HCT116 (cell line): Measurements from ENCODE around the gene NDUFA7. TPM values are rescaled to one million over a fixed set of nuclear protein-coding genes. Genes with fewer than 3 reads are reported as not detected.

Source experiments
- ATAC-seq: fragments of 200-7000 bp; cut with Tn5 transposase; 2 replicates; pipeline ENCODE4 v1.9.1; 2020; ENCODE audit warnings: mild to moderate bottlenecking, moderate library complexity
- Bru-seq: library from RNA; stranded (reverse); fragments of 400-500 nt; gene quantifications from one replicate; lab custom pipeline; 2021; lab: Mats Ljungman, UMichigan
- BruChase-seq, 2 experiments: library from RNA; stranded (reverse); fragments of 400-500 nt; gene quantifications; one replicate each; lab custom pipeline; 2021; lab: Mats Ljungman, UMichigan
- BruUV-seq: library from RNA; stranded (reverse); fragments of 400-500 nt; replicated peaks from 2 replicates; lab custom pipeline; 2021; lab: Mats Ljungman, UMichigan
- CTCF ChIA-PET: fragments of 300-600 bp; sonication (Branson Sonifier 250); formaldehyde crosslinking; loops from one replicate; lab custom pipeline; 2021; ENCODE audit warnings: antibody characterized with exemption; lab: Charles Lee
- POLR2A ChIA-PET: fragments of 300-600, 350-600 bp; sonication (Branson Sonifier 250); formaldehyde crosslinking; loops from one replicate; lab custom pipeline; 2021; ENCODE audit warnings: antibody characterized with exemption; lab: Charles Lee
- RAD21 ChIA-PET, 2 experiments: fragments of 300-600 bp; sonication (Branson Sonifier 250); formaldehyde crosslinking; loops; one replicate each; lab custom pipeline; 2023; ENCODE audit warnings: low total read pairs in 2 of 2; ENCODE audit not compliant: uncharacterized antibody in 2 of 2, unreplicated experiment in 2 of 2, low non-redundant PET in 1 of 2; lab: Charles Lee
- DNase-seq: peaks from one replicate; pipeline ENCODE4 v3.0.0-alpha.2; 2010; ENCODE audit warnings: low read depth, low spot score
- H2AFZ ChIP-seq: fragments of 200-600 bp; shearing (Covaris generic), sonication (generic); 2 replicates; pipeline ENCODE4 v1.6.1; 2017; ENCODE audit warnings: low read depth, mixed run types, mixed read lengths, antibody characterized with exemption, low read length; ENCODE audit not compliant: poor library complexity, severe bottlenecking
- H3K27ac ChIP-seq: 2 replicates; pipeline ENCODE4 v1.5.1; 2012; ENCODE audit warnings: low read depth, low read length
- H3K27me3 ChIP-seq: fragments of 200-600 bp; sonication (generic); 2 replicates; pipeline ENCODE4 v1.6.1; 2016; ENCODE audit warnings: mixed run types, low read length, mixed read lengths; ENCODE audit not compliant: insufficient read depth
- H3K36me3 ChIP-seq, 2 experiments: fragments of 200-500 bp in 1 of 2; fragments of 200-600 bp in 1 of 2; sonication (Bioruptor generic) in 1 of 2; sonication (generic) in 1 of 2; 2 replicates each; pipeline versions ENCODE4 v1.5.1 to v1.6.1; 2014 to 2016; ENCODE audit warnings: low read length in 2 of 2, inconsistent platforms in 1 of 2, mixed read lengths in 1 of 2, mixed run types in 1 of 2; ENCODE audit not compliant: insufficient read depth in 2 of 2, control insufficient read depth in 1 of 2
- H3K4me1 ChIP-seq, 2 experiments: fragments of 200-600 bp in 1 of 2; sonication (generic) in 1 of 2; 2 replicates each; pipeline versions ENCODE4 v1.5.1 to v1.6.1; 2012 to 2017; ENCODE audit warnings: low read length in 2 of 2, inconsistent platforms in 1 of 2, mild to moderate bottlenecking in 1 of 2, mixed read lengths in 1 of 2, mixed run types in 1 of 2, moderate library complexity in 1 of 2; ENCODE audit not compliant: insufficient read depth in 2 of 2, control insufficient read depth in 1 of 2
- H3K4me2 ChIP-seq: fragments of 200-600 bp; sonication (generic); 2 replicates; pipeline ENCODE4 v1.6.1; 2017; ENCODE audit warnings: mixed run types, low read length, mixed read lengths
- H3K4me3 ChIP-seq, 2 experiments: fragments of 200-600 bp in 1 of 2; sonication (generic) in 1 of 2; replicated peaks in 1 of 2; 2 replicates each; pipeline ENCODE4 v1.5.1; 2011 to 2016; ENCODE audit warnings: low read length in 2 of 2, control low read depth in 1 of 2, low read depth in 1 of 2, mild to moderate bottlenecking in 1 of 2, mixed read lengths in 1 of 2, mixed run types in 1 of 2
- H3K79me2 ChIP-seq: fragments of 200-600 bp; sonication (generic); 2 replicates; pipeline ENCODE4 v1.6.1; 2017; ENCODE audit warnings: mild to moderate bottlenecking, mixed run types, low read length, moderate library complexity, mixed read lengths; ENCODE audit not compliant: insufficient read depth
- H3K9ac ChIP-seq: fragments of 200-600 bp; sonication (generic); 2 replicates; pipeline ENCODE4 v1.6.1; 2016; ENCODE audit warnings: low read length, mixed read lengths
- H3K9me2 ChIP-seq: fragments of 200-600 bp; sonication (generic), shearing (Covaris generic); 2 replicates; pipeline ENCODE4 v1.6.1; 2017; ENCODE audit warnings: mixed run types, mild to moderate bottlenecking, moderate library complexity; ENCODE audit not compliant: insufficient read depth
- H3K9me3 ChIP-seq, 2 experiments: fragments of 200-500 bp in 1 of 2; fragments of 200-600 bp in 1 of 2; sonication (Bioruptor generic) in 1 of 2; sonication (generic) in 1 of 2; 2 replicates each; pipeline ENCODE4 v1.6.1; 2014 to 2017; ENCODE audit warnings: low read length in 2 of 2, mixed read lengths in 2 of 2, inconsistent platforms in 1 of 2, low read depth in 1 of 2, mild to moderate bottlenecking in 1 of 2, mixed run types in 1 of 2, moderate library complexity in 1 of 2; ENCODE audit not compliant: control insufficient read depth in 1 of 2, insufficient read depth in 1 of 2
- H4K20me1 ChIP-seq: fragments of 200-600 bp; sonication (generic), shearing (Covaris generic); 2 replicates; pipeline ENCODE4 v1.6.1; 2017; ENCODE audit warnings: mixed run types, mild to moderate bottlenecking, moderate library complexity; ENCODE audit not compliant: insufficient read depth
- CBX3 ChIP-seq: IDR thresholded peaks from 2 replicates; pipeline ENCODE4 v1.6.1; 2012; ENCODE audit warnings: low read depth
- ELF1 ChIP-seq: IDR thresholded peaks from 2 replicates; pipeline ENCODE4 v1.6.1; 2012; ENCODE audit warnings: low read depth, borderline replicate concordance
- EZH2phosphoT487 ChIP-seq: fragments of 200-600 bp; IDR thresholded peaks from 2 replicates; pipeline ENCODE4 v1.6.1; 2018; ENCODE audit warnings: antibody characterized with exemption, borderline replicate concordance
- FOSL1 ChIP-seq: IDR thresholded peaks from 2 replicates; pipeline ENCODE4 v1.6.1; 2012; ENCODE audit warnings: low read depth
- POLR2A ChIP-seq: IDR thresholded peaks from 2 replicates; pipeline ENCODE4 v1.7.0; 2011; ENCODE audit warnings: borderline replicate concordance; ENCODE audit not compliant: insufficient read depth, insufficient read length; ENCODE audit errors: extremely low read depth
- POLR2AphosphoS5 ChIP-seq: IDR thresholded peaks from 2 replicates; pipeline ENCODE4 v1.6.1; 2011; ENCODE audit warnings: mild to moderate bottlenecking, low read depth, low read length, moderate library complexity
- RAD21 ChIP-seq: IDR thresholded peaks from 2 replicates; pipeline ENCODE4 v1.6.1; 2012; ENCODE audit warnings: low read depth, mild to moderate bottlenecking
- SP1 ChIP-seq: IDR thresholded peaks from 2 replicates; pipeline ENCODE4 v1.6.1; 2012; ENCODE audit warnings: low read depth
- SRF ChIP-seq: IDR thresholded peaks from 2 replicates; pipeline ENCODE4 v1.6.1; 2012; ENCODE audit warnings: low read depth
- TCF7L2 ChIP-seq: IDR thresholded peaks from 2 replicates; pipeline ENCODE4 v1.7.0; 2011; ENCODE audit warnings: borderline replicate concordance, inconsistent platforms; ENCODE audit not compliant: insufficient read depth, insufficient read length; ENCODE audit errors: extremely low read depth
- ZFX ChIP-seq: fragments of 450-650 bp; IDR thresholded peaks from 2 replicates; pipeline ENCODE4 v1.6.1; 2017
- ZNF274 ChIP-seq: fragments of 200-500 bp; sonication (Bioruptor generic); IDR thresholded peaks from 2 replicates; pipeline ENCODE4 v1.6.1; 2014; ENCODE audit warnings: mild to moderate bottlenecking, low read depth, low read length, inconsistent platforms
- intact Hi-C: fragments of 100-400 bp; cut with micrococcal nuclease; formaldehyde crosslinking; loops from 2 replicates; pipeline ENCODE4 v1.10.0; 2022
- long read RNA-seq: library from polyadenylated mRNA; unstranded; transcript quantifications from one replicate; pipeline ENCODE4 v2.0.0, GENCODE V29; 2021; ENCODE audit not compliant: unreplicated experiment
- polyA plus RNA-seq: library from polyadenylated mRNA; unstranded; fragments of >200 nt; gene quantifications from 2 replicates; pipeline ENCODE4 v1.2.1, GENCODE V29; 2012; ENCODE audit warnings: missing spikeins
- total RNA-seq: library from RNA; stranded (reverse); gene quantifications from one replicate; pipeline ENCODE4 v1.2.1, GENCODE V29; 2021; ENCODE audit not compliant: unreplicated experiment
- TF ChIP-seq, protein P1 (sequence below): IDR thresholded peaks from 2 replicates; pipeline ENCODE4 v1.6.1; 2012; ENCODE audit warnings: low read depth
- TF ChIP-seq, protein P2 (sequence below): IDR thresholded peaks from 2 replicates; pipeline ENCODE4 v1.6.1; 2011; ENCODE audit warnings: mild to moderate bottlenecking, low read length, moderate library complexity; ENCODE audit not compliant: insufficient replicate concordance; ENCODE audit errors: extremely low read depth
- TF ChIP-seq, protein P3 (sequence below): IDR thresholded peaks from 2 replicates; pipeline ENCODE4 v1.6.1; 2012
- TF ChIP-seq, protein P4 (sequence below): IDR thresholded peaks from 2 replicates; pipeline ENCODE4 v1.6.1; 2012

NDUFA7 gene
- 86.9 TPM for total RNA-seq
- 126 and 168 TPM in 2 replicates for polyA plus RNA-seq
- percentile 65 among the genes with signal in this experiment for Bru-seq, nascent RNA
- percentile 74 among the genes with signal in this experiment for BruChase-seq, experiment 1, labeled RNA remaining after a 6-hour chase
- percentile 80 among the genes with signal in this experiment for BruChase-seq, experiment 2, labeled RNA remaining after a 2-hour chase
- long read RNA-seq, transcript NDUFA7-201 (4 exons, 601 nt): major isoform, 39 of 55 reads
- long read RNA-seq, partial matches to known transcripts: 8 of 55 reads
- long read RNA-seq, other reads (novel, unspliced or antisense): 6 of 55 reads

DNA sequence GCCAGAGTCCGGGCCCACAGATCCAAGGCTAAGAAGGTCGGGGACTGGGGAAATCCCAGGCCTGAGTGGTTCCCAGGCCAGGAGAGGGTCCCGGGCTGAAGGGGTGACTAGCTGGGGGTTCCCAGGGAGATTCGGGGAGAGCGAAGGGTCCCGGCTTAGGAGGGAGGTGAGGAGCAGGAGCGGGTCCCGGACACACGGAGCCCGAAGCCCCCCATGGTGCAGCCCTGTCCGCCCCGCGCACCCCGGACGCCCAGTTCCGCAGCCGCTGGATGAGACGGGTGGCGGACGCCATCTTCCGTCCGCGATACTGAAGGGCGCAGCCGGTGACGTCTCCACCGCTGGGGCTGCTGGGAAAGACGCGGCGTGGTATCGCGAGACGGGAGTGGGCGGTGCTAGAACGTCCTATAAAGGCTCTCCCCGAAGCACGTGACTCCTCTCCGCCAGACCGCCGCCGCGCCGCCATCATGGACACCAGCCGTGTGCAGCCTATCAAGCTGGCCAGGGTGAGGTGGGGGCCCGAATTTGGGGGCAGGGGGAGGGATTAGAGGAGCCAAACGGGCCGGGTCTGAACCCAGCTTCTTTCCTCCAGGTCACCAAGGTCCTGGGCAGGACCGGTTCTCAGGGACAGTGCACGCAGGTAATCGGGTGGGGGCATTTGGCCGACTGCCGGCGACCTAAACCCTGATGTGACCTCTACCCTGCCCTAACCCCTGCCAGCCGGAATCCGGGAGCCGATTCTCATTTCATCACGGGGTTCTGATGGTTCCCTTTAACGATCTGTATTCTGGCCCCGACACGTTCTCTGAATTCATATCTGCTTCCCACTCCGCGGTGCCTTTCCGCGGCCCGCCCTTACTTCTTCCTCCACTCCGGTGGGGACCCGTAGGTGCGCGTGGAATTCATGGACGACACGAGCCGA is at the start of gene NDUFA7, which contains the start of gene RPS28:
Gene NDUFA7 (minus strand): TSS at position 309 of the 919 bp plus-strand sequence. CDS start 17 bp downstream, at position 292.
Gene RPS28 (plus strand): TSS at position 430 of the 919 bp plus-strand sequence. CDS start 35 bp downstream, at position 465.
- DNase-seq: peak; percentile 86
- H3K27ac ChIP-seq: peak within 1 kb of the TSS; percentile 74
- CTCF ChIA-PET: no interaction called here
- peak within 1 kb of the TSS; percentile 96 for H3K4me2 ChIP-seq
- intact Hi-C loops: no loop called here
- H3K36me3 ChIP-seq: peaks cover 11 to 28% of the 10 kb centered on the region in 2 experiments
- RAD21 ChIA-PET: interaction anchor here in 1 of 2 experiments (0.6 kb wide), 1 partner anchor 67 kb away, joined by 4 read pairs; no protein-coding TSS in a partner anchor
- H3K4me3 ChIP-seq: peak within 1 kb of the TSS; percentile 91 to 100
- peak; percentile 79 for ATAC-seq
- no peaks in the 10 kb centered on the region for H3K27me3 ChIP-seq
- BruUV-seq: TSS peak; percentile 88
- peaks cover 5% of the 10 kb centered on the region; the same call in 1 of the 2 replicates for H4K20me1 ChIP-seq
- H2AFZ ChIP-seq: no peak within 1 kb of the TSS
- peaks cover 61% of the 10 kb centered on the region for H3K79me2 ChIP-seq
- no peaks in the 10 kb centered on the region for H3K9me3 ChIP-seq
- H3K9ac ChIP-seq: peak within 1 kb of the TSS; percentile 100
- no peaks in the 10 kb centered on the region for H3K9me2 ChIP-seq
- peaks cover 12 to 25% of the 10 kb centered on the region in 2 experiments; a peak in 3 of 4 replicates for H3K4me1 ChIP-seq
- POLR2A ChIA-PET: interaction anchor here (0.9 to 4.1 kb wide), 3 partner anchors 11 to 17 kb away, joined by 4 to 37 read pairs (median 4); no protein-coding TSS in a partner anchor
- TF ChIP-seq ZFX (peak; percentile 72; the same call in 1 of the 2 replicates), SRF (peak; percentile 84), ELF1 (no peak; the same call in 1 of the 2 replicates), SP1 (peak; percentile 88), EZH2phosphoT487 (no peak), POLR2AphosphoS5 (peak; percentile 95), RAD21 (peak; percentile 46), FOSL1 (no peak), POLR2A (peak; percentile 73), TCF7L2 (no peak), CBX3 (peak; percentile 72; the same call in 1 of the 2 replicates), ZNF274 (no peak)
- TF ChIP-seq, protein P1, sequence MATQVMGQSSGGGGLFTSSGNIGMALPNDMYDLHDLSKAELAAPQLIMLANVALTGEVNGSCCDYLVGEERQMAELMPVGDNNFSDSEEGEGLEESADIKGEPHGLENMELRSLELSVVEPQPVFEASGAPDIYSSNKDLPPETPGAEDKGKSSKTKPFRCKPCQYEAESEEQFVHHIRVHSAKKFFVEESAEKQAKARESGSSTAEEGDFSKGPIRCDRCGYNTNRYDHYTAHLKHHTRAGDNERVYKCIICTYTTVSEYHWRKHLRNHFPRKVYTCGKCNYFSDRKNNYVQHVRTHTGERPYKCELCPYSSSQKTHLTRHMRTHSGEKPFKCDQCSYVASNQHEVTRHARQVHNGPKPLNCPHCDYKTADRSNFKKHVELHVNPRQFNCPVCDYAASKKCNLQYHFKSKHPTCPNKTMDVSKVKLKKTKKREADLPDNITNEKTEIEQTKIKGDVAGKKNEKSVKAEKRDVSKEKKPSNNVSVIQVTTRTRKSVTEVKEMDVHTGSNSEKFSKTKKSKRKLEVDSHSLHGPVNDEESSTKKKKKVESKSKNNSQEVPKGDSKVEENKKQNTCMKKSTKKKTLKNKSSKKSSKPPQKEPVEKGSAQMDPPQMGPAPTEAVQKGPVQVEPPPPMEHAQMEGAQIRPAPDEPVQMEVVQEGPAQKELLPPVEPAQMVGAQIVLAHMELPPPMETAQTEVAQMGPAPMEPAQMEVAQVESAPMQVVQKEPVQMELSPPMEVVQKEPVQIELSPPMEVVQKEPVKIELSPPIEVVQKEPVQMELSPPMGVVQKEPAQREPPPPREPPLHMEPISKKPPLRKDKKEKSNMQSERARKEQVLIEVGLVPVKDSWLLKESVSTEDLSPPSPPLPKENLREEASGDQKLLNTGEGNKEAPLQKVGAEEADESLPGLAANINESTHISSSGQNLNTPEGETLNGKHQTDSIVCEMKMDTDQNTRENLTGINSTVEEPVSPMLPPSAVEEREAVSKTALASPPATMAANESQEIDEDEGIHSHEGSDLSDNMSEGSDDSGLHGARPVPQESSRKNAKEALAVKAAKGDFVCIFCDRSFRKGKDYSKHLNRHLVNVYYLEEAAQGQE: no peak
- TF ChIP-seq, protein P2, sequence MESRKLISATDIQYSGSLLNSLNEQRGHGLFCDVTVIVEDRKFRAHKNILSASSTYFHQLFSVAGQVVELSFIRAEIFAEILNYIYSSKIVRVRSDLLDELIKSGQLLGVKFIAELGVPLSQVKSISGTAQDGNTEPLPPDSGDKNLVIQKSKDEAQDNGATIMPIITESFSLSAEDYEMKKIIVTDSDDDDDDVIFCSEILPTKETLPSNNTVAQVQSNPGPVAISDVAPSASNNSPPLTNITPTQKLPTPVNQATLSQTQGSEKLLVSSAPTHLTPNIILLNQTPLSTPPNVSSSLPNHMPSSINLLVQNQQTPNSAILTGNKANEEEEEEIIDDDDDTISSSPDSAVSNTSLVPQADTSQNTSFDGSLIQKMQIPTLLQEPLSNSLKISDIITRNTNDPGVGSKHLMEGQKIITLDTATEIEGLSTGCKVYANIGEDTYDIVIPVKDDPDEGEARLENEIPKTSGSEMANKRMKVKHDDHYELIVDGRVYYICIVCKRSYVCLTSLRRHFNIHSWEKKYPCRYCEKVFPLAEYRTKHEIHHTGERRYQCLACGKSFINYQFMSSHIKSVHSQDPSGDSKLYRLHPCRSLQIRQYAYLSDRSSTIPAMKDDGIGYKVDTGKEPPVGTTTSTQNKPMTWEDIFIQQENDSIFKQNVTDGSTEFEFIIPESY: peak; percentile 98
- TF ChIP-seq, protein P3, sequence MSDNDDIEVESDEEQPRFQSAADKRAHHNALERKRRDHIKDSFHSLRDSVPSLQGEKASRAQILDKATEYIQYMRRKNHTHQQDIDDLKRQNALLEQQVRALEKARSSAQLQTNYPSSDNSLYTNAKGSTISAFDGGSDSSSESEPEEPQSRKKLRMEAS: peak; percentile 94
- TF ChIP-seq, protein P4, sequence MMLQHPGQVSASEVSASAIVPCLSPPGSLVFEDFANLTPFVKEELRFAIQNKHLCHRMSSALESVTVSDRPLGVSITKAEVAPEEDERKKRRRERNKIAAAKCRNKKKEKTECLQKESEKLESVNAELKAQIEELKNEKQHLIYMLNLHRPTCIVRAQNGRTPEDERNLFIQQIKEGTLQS: no peak
